Measurements from ENCODE around the gene DR1. TPM values are rescaled to one million over a fixed set of nuclear protein-coding genes. Genes with fewer than 3 reads are reported as not detected.
A peak's percentile ranks its signal among the peaks of the same experiment; 100 is the strongest.

The DR1 gene
- total RNA-seq = 82.4 and 97.3 TPM in 2 replicates
- polyA plus RNA-seq (2012) = 43.6 TPM

GRCh38 chr1:93345633-93346420, at the start of gene DR1:
Gene DR1, plus strand, starts transcription at chr1:93345907. Its CDS starts 739 bp downstream, at chr1:93346646.
- DNase-seq (ENCODE audit: low read depth) = peak; percentile 95

GRCh38 chr1:93296555-93297154, 49.1 kb upstream of the DR1 start:
- no peak for DNase-seq (ENCODE audit: low read depth)

GRCh38 chr1:93301131-93301530, 44.6 kb upstream of the DR1 start:
- no peak for DNase-seq (ENCODE audit: low read depth)

DNA sequence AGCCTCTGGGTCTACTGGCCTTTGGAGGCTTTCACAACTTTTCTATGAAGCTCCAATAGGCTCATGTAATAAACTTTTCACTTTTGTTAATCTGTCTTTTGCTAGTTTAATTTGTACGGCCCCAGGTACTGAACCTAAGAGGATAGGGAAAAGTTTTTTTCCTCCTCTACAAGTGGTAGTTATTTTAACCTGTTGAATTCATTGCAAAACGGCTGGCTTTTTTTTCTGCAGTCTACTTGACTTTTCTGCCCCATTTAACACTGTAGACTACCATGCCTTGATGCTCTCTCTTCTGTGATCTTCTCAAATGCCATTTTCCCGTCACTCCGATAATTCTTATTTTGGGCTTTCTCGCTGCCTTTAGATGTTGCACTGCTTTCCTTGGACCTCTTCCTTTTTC, 43.6 kb upstream of the DR1 start:
- no peak for DNase-seq (ENCODE audit: low read depth)

DNA sequence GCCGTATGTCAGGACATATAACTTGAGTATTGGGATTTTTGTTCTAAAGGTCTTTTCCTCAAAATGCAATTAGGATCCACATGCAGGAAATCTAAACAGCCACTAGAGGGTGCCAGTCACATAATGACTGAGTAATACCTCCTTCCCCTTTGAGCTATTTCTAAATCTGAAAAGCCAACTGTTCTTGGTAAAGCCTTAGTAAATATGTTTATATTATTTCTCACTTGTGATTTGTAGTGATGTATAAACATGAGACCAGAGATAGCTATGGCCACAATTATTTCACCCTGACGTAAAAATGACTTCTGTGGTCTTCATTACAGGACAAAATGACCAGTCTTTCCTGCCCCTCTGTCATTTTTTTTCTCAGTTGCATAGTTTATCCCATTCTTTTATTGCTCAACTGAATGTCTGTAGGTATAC, 41.0 kb upstream of the DR1 start:
- peak; percentile 78 for DNase-seq (ENCODE audit: low read depth)

- DNase-seq (ENCODE audit: low read depth) = no peak
These were observed 38.8 kb upstream of the DR1 start for GRCh38 chr1:93306920-93307319.

DNA sequence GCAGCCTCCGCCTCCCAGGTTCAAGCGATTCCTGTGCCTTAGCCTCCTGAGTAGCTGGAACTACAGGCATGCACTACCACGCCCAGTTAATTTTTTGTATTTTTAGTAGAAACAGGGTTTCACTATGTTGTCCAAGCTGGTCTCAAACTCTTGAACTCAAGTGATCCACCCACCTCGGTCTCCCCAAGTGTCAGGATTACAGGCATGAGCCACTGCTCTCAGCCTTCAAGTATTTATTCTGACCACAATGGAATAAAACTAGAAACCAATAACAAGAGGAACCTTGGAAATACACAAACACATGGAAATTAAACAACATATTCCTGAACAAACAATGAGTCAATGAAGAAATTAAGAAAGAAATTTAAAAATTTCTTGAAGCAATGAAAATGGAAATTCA, 32.7 kb upstream of the DR1 start:
- DNase-seq (ENCODE audit: low read depth) = no peak

- no peak for DNase-seq (ENCODE audit: low read depth)
These were observed 28.5 kb upstream of the DR1 start for GRCh38 chr1:93317207-93317606.

GRCh38 chr1:93317943-93318342, 27.8 kb upstream of the DR1 start:
- no peak for DNase-seq (ENCODE audit: low read depth)

- no peak for DNase-seq (ENCODE audit: low read depth)
These were observed 24.0 kb upstream of the DR1 start for GRCh38 chr1:93321720-93322119.

DNA sequence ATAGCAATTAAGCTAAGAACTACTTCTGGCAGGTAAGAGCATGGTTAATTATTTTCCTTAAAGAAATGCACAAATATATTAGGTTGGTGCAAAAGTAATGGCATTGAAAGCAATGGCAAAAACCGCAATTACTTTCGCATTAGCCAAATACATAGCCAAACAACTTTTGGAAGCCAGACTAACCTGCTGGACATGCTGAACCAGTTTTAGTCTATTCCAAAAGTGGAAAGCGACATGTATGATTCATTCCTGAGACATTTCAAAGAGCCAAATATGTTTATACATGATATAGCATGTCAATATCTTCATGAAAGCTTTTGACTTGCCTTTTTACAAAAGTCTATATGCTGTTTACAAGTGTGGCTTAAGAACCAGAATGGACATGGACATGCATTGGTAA, 23.4 kb upstream of the DR1 start:
- no peak for DNase-seq (ENCODE audit: low read depth)

DNA sequence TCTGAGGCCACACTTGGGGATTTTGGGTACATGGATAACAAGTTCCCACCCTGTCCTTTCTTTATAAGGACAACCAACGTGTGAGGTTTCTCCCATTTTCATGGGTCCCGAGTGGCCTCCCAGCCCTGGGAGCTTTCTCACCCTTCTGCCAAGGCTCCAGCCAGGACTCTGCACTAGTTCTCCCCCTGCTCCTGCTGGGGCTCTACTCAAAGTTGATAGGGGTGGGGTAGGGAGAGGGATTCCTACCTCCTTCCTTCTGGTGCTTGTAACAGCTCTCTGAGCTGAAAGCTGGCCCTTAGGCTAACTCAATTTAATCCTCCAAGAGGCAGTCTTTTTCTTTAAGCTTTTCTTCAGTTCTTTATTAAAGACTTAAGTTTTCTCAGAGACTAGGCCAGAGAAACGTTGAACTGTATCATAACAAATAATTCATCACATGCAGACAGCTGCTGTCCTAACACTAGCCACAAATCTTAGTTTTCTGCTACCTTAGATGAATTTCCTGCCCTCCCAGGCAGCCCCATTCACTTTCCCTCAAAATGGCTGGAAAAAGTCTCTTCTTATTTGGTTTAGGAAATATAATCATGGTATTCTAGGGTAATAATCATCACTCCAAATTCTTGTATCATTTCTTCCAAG, 22.4 kb upstream of the DR1 start:
- no peak for DNase-seq (ENCODE audit: low read depth)

- peak; percentile 43 for DNase-seq (ENCODE audit: low read depth)
These were observed 20.9 kb upstream of the DR1 start for GRCh38 chr1:93324486-93325464.

- DNase-seq (ENCODE audit: low read depth) = peak; percentile 90
These were observed 16.6 kb upstream of the DR1 start for GRCh38 chr1:93328809-93329760.

- no peak for DNase-seq (ENCODE audit: low read depth)
These were observed 15.5 kb upstream of the DR1 start for GRCh38 chr1:93330196-93330595.

DNA sequence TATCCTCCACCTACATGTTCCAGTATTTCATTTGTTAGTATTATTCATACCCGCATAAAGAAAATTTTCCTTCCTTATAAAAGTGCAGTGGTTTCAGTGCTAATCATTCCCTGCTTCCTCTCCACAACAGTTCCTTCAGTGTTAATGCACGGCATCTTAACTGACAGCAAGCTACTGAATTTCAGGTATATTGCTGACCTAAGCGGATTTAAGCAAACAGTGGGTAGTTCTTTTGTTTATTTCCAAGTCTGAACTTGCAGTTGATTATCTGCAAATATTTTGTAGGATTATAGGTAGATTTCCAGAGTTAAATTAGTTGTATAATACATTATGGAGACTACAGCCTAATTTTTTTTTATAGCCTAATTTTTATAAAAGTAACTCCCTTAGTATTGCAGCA, 15.1 kb upstream of the DR1 start:
- DNase-seq (ENCODE audit: low read depth) = no peak

DNA sequence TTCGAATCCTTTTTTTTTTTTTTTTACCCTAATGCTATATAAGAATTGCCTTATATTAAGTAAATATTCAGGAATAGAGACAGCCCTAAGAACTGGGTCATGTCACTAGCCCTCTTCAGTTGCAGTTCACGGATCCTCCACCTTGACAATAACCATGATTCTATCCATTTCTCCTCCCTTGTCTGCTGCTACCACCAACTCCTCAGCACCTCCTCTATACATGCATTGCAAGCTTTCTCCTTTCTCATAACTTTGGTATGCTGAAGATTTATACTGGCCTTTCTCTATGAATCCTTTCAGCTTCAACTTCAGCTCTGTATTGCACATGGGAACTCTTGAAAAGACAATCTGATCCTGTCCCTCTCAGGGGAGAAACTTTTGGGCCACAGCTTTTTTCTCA, 14.3 kb upstream of the DR1 start:
- DNase-seq (ENCODE audit: low read depth) = no peak

DNA sequence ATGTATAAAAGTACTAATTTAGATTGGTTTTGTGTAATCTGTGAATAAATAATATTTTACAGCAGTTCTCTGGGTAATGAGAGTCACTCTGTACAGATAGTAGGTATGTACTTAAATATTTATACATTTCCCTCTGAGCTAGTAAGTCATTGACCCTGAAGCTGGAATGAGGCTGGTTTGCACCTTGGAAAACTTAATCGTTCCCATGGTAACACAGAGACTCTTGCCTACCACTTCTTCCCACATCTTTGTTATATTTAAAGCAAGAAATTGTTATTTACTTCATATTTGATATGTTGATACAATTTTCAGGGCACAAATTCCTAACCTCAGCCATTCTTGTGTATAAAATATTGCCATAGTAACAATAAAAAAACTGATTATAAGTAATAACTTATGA, 13.3 kb upstream of the DR1 start:
- DNase-seq (ENCODE audit: low read depth) = no peak

- DNase-seq (ENCODE audit: low read depth) = peak; percentile 60
These were observed 7.1 kb upstream of the DR1 start for GRCh38 chr1:93338387-93339146.

Data from myocyte (in vitro differentiated cells).